OCI-LY1 (cell line): ENCODE data around the gene SLC9A9.

ENCODE experiments used
- H2AFZ ChIP-seq: fragments of 200-600 bp; sonication (generic), shearing (Covaris generic); 2 replicates; pipeline ENCODE4 v1.6.0; 2014; ENCODE audit warnings: antibody characterized with exemption, mild to moderate bottlenecking, low read length
- H3F3A ChIP-seq: fragments of 200-600 bp; sonication (generic), shearing (Covaris generic); 2 replicates; pipeline ENCODE4 v1.6.0; 2014; ENCODE audit warnings: mild to moderate bottlenecking, antibody characterized with exemption, low read length, moderate library complexity; ENCODE audit not compliant: insufficient read depth
- H3K27ac ChIP-seq: fragments of 200-600 bp; sonication (generic); 2 replicates; pipeline ENCODE4 v1.5.1; 2014; ENCODE audit warnings: low read length, mixed run types, mild to moderate bottlenecking, low read depth; ENCODE audit not compliant: poor library complexity, severe bottlenecking
- H3K27me3 ChIP-seq: fragments of 200-600 bp; sonication (generic); 2 replicates; pipeline ENCODE4 v1.6.0; 2014; ENCODE audit warnings: antibody characterized with exemption, mild to moderate bottlenecking, low read length, moderate library complexity; ENCODE audit not compliant: insufficient read depth
- H3K36me3 ChIP-seq: fragments of 200-600 bp; sonication (generic); 2 replicates; pipeline ENCODE4 v1.6.1; 2014; ENCODE audit warnings: mild to moderate bottlenecking, antibody characterized with exemption, low read length, moderate library complexity, mixed read lengths; ENCODE audit not compliant: insufficient read depth
- H3K4me1 ChIP-seq: fragments of 200-600 bp; sonication (generic); 2 replicates; pipeline ENCODE4 v1.5.1; 2014; ENCODE audit warnings: mild to moderate bottlenecking, low read length, moderate library complexity; ENCODE audit not compliant: insufficient read depth, severe bottlenecking
- H3K4me2 ChIP-seq: fragments of 200-600 bp; sonication (generic), shearing (Covaris generic); 2 replicates; pipeline ENCODE4 v1.6.1; 2014; ENCODE audit warnings: low read length
- H3K4me3 ChIP-seq: fragments of 200-600 bp; sonication (generic); 2 replicates; pipeline ENCODE4 v1.5.1; 2014; ENCODE audit warnings: low read length, low read depth, mild to moderate bottlenecking, mixed read lengths; ENCODE audit not compliant: poor library complexity, severe bottlenecking
- H3K79me2 ChIP-seq: fragments of 200-600 bp; shearing (Covaris generic); 2 replicates; pipeline ENCODE4 v1.6.1; 2016; ENCODE audit warnings: mixed run types, low read length, mixed read lengths; ENCODE audit not compliant: insufficient read depth
- H3K9ac ChIP-seq: fragments of 200-600 bp; sonication (generic), shearing (Covaris generic); 2 replicates; pipeline ENCODE4 v1.6.1; 2014; ENCODE audit warnings: mild to moderate bottlenecking, low read length, mixed read lengths
- H3K9me2 ChIP-seq: fragments of 200-600 bp; sonication (generic), shearing (Covaris generic); 2 replicates; pipeline ENCODE4 v1.6.1; 2014; ENCODE audit warnings: low read depth, mild to moderate bottlenecking, low read length, mixed read lengths
- H3K9me3 ChIP-seq: fragments of 200-600 bp; shearing (Covaris generic); 2 replicates; pipeline ENCODE4 v1.6.1; 2014; ENCODE audit warnings: low read length, mixed read lengths
- H4K20me1 ChIP-seq: fragments of 200-600 bp; sonication (generic), shearing (Covaris generic); 2 replicates; pipeline ENCODE4 v1.6.0; 2016; ENCODE audit warnings: mild to moderate bottlenecking, low read length; ENCODE audit not compliant: insufficient read depth
- EZH2 ChIP-seq: fragments of 200-600 bp; sonication (generic), shearing (Covaris generic); IDR thresholded peaks from 2 replicates; pipeline ENCODE4 v1.8.0; 2017; ENCODE audit warnings: borderline replicate concordance, mixed run types, mild to moderate bottlenecking, antibody characterized with exemption, low read length, moderate library complexity, mixed read lengths
- TF ChIP-seq, protein P1 (sequence below): fragments of 200-600 bp; sonication (generic), shearing (Covaris generic); IDR thresholded peaks from 2 replicates; pipeline ENCODE4 v1.5.1; 2017; ENCODE audit warnings: mild to moderate bottlenecking, antibody characterized with exemption, low read length, moderate library complexity, mixed read lengths

The SLC9A9 gene

DNA sequence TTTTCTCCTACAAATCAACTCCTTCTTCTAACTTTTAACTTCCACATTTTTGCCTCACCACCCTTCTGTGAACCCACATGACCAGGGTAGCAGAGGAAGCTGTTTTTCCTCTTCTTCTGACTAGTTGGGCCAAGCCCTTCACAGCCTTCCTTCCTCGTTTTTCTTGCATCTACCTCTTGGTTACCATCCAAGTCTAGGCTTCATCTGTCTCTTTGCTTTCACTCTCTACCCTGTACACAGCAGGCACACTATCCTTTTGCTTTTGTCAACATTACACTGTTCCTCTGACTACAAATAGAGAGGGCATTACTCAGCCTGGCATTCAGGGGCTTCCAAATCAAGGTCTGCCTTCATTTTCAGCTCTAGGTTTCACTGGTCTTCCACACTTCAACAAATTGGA is 22.0 kb downstream of the SLC9A9 start:
- H3K4me2 ChIP-seq: no peak overlapping the region
- no peaks in the 10 kb centered on the region for H3K27me3 ChIP-seq
- H3F3A ChIP-seq: no peaks in the 10 kb centered on the region
- no peak overlapping the region for H2AFZ ChIP-seq
- no peaks in the 10 kb centered on the region for H3K36me3 ChIP-seq
- no peaks in the 10 kb centered on the region for H3K79me2 ChIP-seq
- H3K27ac ChIP-seq: no peak overlapping the region
- H3K9me2 ChIP-seq: no peaks in the 10 kb centered on the region
- no peaks in the 10 kb centered on the region for H3K4me1 ChIP-seq
- no peak overlapping the region for H3K4me3 ChIP-seq
- H3K9me3 ChIP-seq: no peaks in the 10 kb centered on the region
- H4K20me1 ChIP-seq: no peaks in the 10 kb centered on the region
- no peak overlapping the region for H3K9ac ChIP-seq
- TF ChIP-seq, protein P1, sequence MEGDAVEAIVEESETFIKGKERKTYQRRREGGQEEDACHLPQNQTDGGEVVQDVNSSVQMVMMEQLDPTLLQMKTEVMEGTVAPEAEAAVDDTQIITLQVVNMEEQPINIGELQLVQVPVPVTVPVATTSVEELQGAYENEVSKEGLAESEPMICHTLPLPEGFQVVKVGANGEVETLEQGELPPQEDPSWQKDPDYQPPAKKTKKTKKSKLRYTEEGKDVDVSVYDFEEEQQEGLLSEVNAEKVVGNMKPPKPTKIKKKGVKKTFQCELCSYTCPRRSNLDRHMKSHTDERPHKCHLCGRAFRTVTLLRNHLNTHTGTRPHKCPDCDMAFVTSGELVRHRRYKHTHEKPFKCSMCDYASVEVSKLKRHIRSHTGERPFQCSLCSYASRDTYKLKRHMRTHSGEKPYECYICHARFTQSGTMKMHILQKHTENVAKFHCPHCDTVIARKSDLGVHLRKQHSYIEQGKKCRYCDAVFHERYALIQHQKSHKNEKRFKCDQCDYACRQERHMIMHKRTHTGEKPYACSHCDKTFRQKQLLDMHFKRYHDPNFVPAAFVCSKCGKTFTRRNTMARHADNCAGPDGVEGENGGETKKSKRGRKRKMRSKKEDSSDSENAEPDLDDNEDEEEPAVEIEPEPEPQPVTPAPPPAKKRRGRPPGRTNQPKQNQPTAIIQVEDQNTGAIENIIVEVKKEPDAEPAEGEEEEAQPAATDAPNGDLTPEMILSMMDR: no peak
- no peak for TF ChIP-seq EZH2

DNA sequence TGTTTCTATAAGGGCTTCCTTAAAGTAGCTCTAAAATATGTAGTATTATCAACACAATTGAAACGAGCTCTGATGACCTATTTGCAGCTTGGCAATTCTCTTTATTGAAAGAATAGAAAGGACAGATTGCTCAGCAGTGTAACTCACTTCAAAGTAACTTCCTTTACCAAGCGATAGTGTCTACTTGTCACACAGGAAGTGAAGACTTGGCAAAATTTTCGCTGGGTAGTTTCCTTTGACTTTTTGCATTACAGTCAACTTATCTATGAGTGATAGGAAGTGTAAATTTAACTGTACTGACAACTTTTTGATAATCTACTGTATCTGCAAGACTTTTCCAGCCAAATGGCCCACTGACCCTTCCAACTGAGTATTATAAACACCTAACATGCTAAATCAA is 22.8 kb downstream of the SLC9A9 start:
- Histone ChIP-seq H3K4me3 (no peak overlapping the region), H4K20me1 (no peaks in the 10 kb centered on the region), H3K4me2 (no peak overlapping the region), H3K27ac (no peak overlapping the region), H3K9me3 (no peaks in the 10 kb centered on the region), H3K36me3 (no peaks in the 10 kb centered on the region), H3K27me3 (no peaks in the 10 kb centered on the region), H3K9me2 (no peaks in the 10 kb centered on the region), H3K79me2 (no peaks in the 10 kb centered on the region), H3F3A (no peaks in the 10 kb centered on the region), H2AFZ (no peak overlapping the region), H3K4me1 (no peaks in the 10 kb centered on the region), H3K9ac (no peak overlapping the region)
- TF ChIP-seq EZH2: no peak
- TF ChIP-seq, protein P1: no peak

DNA sequence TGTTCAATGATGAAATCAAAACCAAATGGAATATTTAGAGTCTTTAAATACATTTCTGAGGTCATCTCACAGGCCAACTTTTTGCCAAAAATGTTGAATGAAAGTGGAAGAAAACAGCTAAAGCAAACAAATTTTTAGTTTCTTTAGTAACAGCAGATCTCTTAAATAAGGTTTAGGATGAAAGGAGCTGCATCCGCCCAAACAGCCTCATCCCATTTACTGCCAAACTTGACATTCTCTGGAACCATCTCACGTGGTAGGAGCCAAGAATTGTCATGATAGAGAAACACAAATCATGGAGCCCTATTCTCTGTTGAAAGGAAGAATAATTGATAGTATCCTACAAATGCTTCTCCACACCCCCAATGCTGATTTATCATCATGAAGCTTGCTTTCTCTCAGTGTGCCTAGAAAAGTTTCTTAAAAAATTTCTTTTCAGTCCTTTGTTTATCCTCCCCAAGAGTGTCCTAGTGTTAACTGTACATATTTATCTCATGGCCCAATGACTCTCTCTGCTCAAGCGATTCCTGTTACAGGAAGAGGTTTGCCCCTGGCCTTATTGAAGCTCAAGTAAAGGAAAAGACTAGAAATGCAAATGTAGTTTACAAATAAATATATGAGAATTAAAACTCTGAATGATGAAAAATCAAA is 23.4 kb downstream of the SLC9A9 start:
- no peak overlapping the region for H3K4me2 ChIP-seq

More for the DNA sequence above, 23.4 kb downstream of the SLC9A9 start:
- no peaks in the 10 kb centered on the region for H3K79me2 ChIP-seq
- H3K4me3 ChIP-seq: no peak overlapping the region
- H3K27me3 ChIP-seq: no peaks in the 10 kb centered on the region
- H2AFZ ChIP-seq: no peak overlapping the region
- TF ChIP-seq, protein P1: no peak
- TF ChIP-seq EZH2: no peak
- no peak overlapping the region for H3K27ac ChIP-seq
- H3K4me1 ChIP-seq: no peaks in the 10 kb centered on the region
- no peaks in the 10 kb centered on the region for H3F3A ChIP-seq
- no peaks in the 10 kb centered on the region for H3K36me3 ChIP-seq
- no peak overlapping the region for H3K9ac ChIP-seq
- no peaks in the 10 kb centered on the region for H3K9me3 ChIP-seq
- no peaks in the 10 kb centered on the region for H3K9me2 ChIP-seq
- H4K20me1 ChIP-seq: no peaks in the 10 kb centered on the region
